HepG2 (cell line): Measurements from ENCODE around the gene CPT1B. TPM values are rescaled to one million over a fixed set of nuclear protein-coding genes. Genes with fewer than 3 reads are reported as not detected.

Experiments
- CBX5 ChIP-seq: sonication (generic); formaldehyde crosslinking; IDR thresholded peaks from 2 replicates; pipeline ENCODE4 v1.4.0; 2020; ENCODE audit warnings: missing genetic modification reagents, borderline replicate concordance
- GATA4 ChIP-seq: sonication (generic); IDR thresholded peaks from 2 replicates; pipeline ENCODE4 v1.6.1; 2016; ENCODE audit warnings: antibody characterized with exemption, low read depth, borderline replicate concordance
- HOXA7 ChIP-seq: sonication (generic); formaldehyde crosslinking; IDR thresholded peaks from 2 replicates; pipeline ENCODE4 v1.8.1; 2022; ENCODE audit warnings: mild to moderate bottlenecking, missing genetic modification reagents, moderate library complexity
- HOXD1 ChIP-seq: sonication (generic); formaldehyde crosslinking; IDR thresholded peaks from 2 replicates; pipeline ENCODE4 v1.5.0; 2020; ENCODE audit warnings: missing genetic modification reagents
- ISX ChIP-seq: sonication (generic); formaldehyde crosslinking; conservative IDR thresholded peaks from 2 replicates; pipeline ENCODE4 v1.5.0; 2020; ENCODE audit warnings: missing genetic modification reagents
- KLF12 ChIP-seq: sonication (generic); formaldehyde crosslinking; IDR thresholded peaks from 2 replicates; pipeline ENCODE4 v1.4.0; 2020; ENCODE audit warnings: missing genetic modification reagents, borderline replicate concordance
- PHF8 ChIP-seq: sonication (generic); formaldehyde crosslinking; IDR thresholded peaks from 2 replicates; pipeline ENCODE4 v1.5.0; 2020; ENCODE audit warnings: missing genetic modification reagents
- ZBTB21 ChIP-seq: sonication (generic); formaldehyde crosslinking; IDR thresholded peaks from 2 replicates; pipeline ENCODE4 v1.4.0; 2020; ENCODE audit warnings: missing genetic modification reagents
- ZFAT ChIP-seq: sonication (generic); formaldehyde crosslinking; conservative IDR thresholded peaks from 2 replicates; pipeline ENCODE4 v1.8.1; 2023; ENCODE audit warnings: missing genetic modification reagents, inconsistent platforms
- ZFP36 ChIP-seq: fragments of 150-350 bp; IDR thresholded peaks from 2 replicates; pipeline ENCODE4 v1.6.1; 2018; ENCODE audit warnings: borderline replicate concordance, low read length, low read depth; ENCODE audit not compliant: partially characterized antibody
- ZNF232 ChIP-seq: sonication (generic); formaldehyde crosslinking; IDR thresholded peaks from 2 replicates; pipeline ENCODE4 v1.4.0; 2020; ENCODE audit warnings: missing genetic modification reagents, borderline replicate concordance
- ZNF30 ChIP-seq: sonication (generic); formaldehyde crosslinking; IDR thresholded peaks from 2 replicates; pipeline ENCODE4 v1.5.0; 2020; ENCODE audit warnings: mild to moderate bottlenecking, missing genetic modification reagents
- ZNF329 ChIP-seq: sonication (generic); formaldehyde crosslinking; IDR thresholded peaks from 2 replicates; pipeline ENCODE4 v1.9.0; 2021; ENCODE audit warnings: low read depth, mild to moderate bottlenecking, missing genetic modification reagents
- ZNF891 ChIP-seq: sonication (generic); formaldehyde crosslinking; IDR thresholded peaks from 2 replicates; pipeline ENCODE4 v1.5.0; 2020; ENCODE audit warnings: mild to moderate bottlenecking, missing genetic modification reagents
- polyA plus RNA-seq, 8 experiments: library from polyadenylated mRNA; depleted of rRNA in 3 of 8; stranded (reverse) in 7 of 8; unstranded in 1 of 8; fragments of >200 nt; fragmentation: Illumina TruSeq in 4 of 8; extraction: Trizol in 4 of 8; gene quantifications; 2 replicates each; pipeline versions ENCODE4 v1.2.1 to v1.2.3, GENCODE V29; 2011 to 2016; ENCODE audit warnings: low read depth in 4 of 8, missing spikeins in 1 of 8, mixed read lengths in 1 of 8; ENCODE audit not compliant: insufficient read depth in 1 of 8
- total RNA-seq, 5 experiments: library from RNA; depleted of rRNA; stranded (reverse); fragments of >200 nt; fragmentation: Illumina TruSeq; extraction: Trizol; gene quantifications; 2 replicates each; pipeline ENCODE4 v1.2.3, GENCODE V29; 2016; ENCODE audit warnings: low read depth in 1 of 5
- TF ChIP-seq, protein P1 (sequence below), 2 experiments: fragments of 450-650 bp in 1 of 2; sonication (generic) in 1 of 2; formaldehyde crosslinking; IDR thresholded peaks; 2 replicates each; pipeline versions ENCODE4 v1.5.0 to v1.8.0; 2020 to 2022; ENCODE audit warnings: mild to moderate bottlenecking in 1 of 2, missing genetic modification reagents in 1 of 2
- TF ChIP-seq, protein P2 (sequence below): sonication (generic); formaldehyde crosslinking; IDR thresholded peaks from 2 replicates; pipeline ENCODE4 v1.8.1; 2023; ENCODE audit warnings: missing genetic modification reagents, mild to moderate bottlenecking, borderline replicate concordance
- TF ChIP-seq, protein P3 (sequence below): sonication (generic); formaldehyde crosslinking; IDR thresholded peaks from 2 replicates; pipeline ENCODE4 v1.4.0; 2020; ENCODE audit warnings: low read depth, mild to moderate bottlenecking, missing genetic modification reagents
- TF ChIP-seq, protein P4 (sequence below): sonication (generic); formaldehyde crosslinking; IDR thresholded peaks from 2 replicates; pipeline ENCODE4; 2020; ENCODE audit warnings: missing genetic modification reagents, mild to moderate bottlenecking, borderline replicate concordance
- TF ChIP-seq, protein P5 (sequence below): sonication (generic); formaldehyde crosslinking; IDR thresholded peaks from 2 replicates; pipeline ENCODE4 v1.5.1; 2020; ENCODE audit warnings: missing genetic modification reagents, mild to moderate bottlenecking, borderline replicate concordance
- TF ChIP-seq, protein P6 (sequence below): sonication (generic); formaldehyde crosslinking; IDR thresholded peaks from 2 replicates; pipeline ENCODE4 v1.8.0; 2023; ENCODE audit warnings: mild to moderate bottlenecking, missing genetic modification reagents

CPT1B gene
- total and polyA plus RNA-seq, 2 of the 13 experiments (the other 11 are each of a cell fraction or from before 2014, with no cell fraction given) = 9.2 to 19.5 TPM

DNA sequence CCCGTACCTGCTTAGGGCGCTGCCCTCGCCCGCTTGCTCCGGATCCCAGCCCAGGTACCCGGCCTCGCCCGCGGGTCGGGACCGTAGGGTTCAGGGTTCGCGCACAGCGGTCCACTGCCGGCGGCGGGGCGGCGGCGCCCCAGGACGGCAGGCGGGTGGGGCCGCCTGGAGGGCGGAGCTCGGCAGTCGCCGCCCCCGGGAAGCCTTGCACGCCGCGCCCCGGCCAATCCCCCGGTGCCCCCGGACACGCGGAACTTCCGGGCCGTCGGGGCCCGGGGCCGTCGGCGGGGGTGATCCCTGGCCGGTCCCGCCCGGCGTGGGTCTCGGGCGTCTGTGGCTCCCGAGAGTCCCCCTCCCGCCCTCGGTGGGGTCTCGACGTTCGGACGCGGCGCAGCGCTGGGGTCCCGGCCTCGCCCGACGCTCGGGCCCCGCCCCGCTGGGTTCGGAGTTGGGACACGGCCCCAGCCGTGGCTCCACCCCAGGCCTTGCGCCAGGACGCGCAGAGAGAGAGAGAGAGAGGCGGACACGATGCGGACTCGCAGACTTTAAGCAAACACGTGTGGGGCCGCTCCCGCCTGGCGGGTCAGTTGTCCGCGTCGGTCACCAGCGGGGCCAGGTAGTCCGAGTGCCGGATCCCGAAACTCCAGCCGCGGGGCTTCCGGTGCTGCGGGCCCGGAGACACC, 48.2 kb downstream of the CPT1B start, which contains the start of gene TYMP (continued):
- TF ChIP-seq, protein P1, sequence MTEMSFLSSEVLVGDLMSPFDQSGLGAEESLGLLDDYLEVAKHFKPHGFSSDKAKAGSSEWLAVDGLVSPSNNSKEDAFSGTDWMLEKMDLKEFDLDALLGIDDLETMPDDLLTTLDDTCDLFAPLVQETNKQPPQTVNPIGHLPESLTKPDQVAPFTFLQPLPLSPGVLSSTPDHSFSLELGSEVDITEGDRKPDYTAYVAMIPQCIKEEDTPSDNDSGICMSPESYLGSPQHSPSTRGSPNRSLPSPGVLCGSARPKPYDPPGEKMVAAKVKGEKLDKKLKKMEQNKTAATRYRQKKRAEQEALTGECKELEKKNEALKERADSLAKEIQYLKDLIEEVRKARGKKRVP (CRISPR knock-in tag; IDR thresholded peaks at IDR 0.05) = no peak; a peak in 1 of 4 replicates
- TF ChIP-seq HOXD1 (CRISPR knock-in tag) (0 out of 2 replicates have a peak, but pooled peaks have one; percentile 36), ZNF232 (CRISPR knock-in tag) (no peak), KLF12 (peak; percentile 78), GATA4 (no peak), PHF8 (CRISPR knock-in tag) (peak; percentile 64; the same call in 1 of the 2 replicates), ZFP36 (no peak), CBX5 (CRISPR knock-in tag) (no peak), ISX (CRISPR knock-in tag) (no peak), ZFAT (CRISPR knock-in tag) (0 out of 2 replicates have a peak, but pooled peaks have one; percentile 35), ZNF30 (CRISPR knock-in tag) (no peak), HOXA7 (CRISPR knock-in tag) (no peak), ZBTB21 (no peak), ZNF329 (CRISPR knock-in tag) (peak; percentile 15; the same call in 1 of the 2 replicates), ZNF891 (CRISPR knock-in tag) (no peak)
- TF ChIP-seq, protein P2, sequence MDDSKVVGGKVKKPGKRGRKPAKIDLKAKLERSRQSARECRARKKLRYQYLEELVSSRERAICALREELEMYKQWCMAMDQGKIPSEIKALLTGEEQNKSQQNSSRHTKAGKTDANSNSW = 0 out of 2 replicates have a peak, but pooled peaks have one; percentile 19
- TF ChIP-seq, protein P3, sequence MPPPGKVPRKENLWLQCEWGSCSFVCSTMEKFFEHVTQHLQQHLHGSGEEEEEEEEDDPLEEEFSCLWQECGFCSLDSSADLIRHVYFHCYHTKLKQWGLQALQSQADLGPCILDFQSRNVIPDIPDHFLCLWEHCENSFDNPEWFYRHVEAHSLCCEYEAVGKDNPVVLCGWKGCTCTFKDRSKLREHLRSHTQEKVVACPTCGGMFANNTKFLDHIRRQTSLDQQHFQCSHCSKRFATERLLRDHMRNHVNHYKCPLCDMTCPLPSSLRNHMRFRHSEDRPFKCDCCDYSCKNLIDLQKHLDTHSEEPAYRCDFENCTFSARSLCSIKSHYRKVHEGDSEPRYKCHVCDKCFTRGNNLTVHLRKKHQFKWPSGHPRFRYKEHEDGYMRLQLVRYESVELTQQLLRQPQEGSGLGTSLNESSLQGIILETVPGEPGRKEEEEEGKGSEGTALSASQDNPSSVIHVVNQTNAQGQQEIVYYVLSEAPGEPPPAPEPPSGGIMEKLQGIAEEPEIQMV (CRISPR knock-in tag) = peak; percentile 97
- TF ChIP-seq, protein P4, sequence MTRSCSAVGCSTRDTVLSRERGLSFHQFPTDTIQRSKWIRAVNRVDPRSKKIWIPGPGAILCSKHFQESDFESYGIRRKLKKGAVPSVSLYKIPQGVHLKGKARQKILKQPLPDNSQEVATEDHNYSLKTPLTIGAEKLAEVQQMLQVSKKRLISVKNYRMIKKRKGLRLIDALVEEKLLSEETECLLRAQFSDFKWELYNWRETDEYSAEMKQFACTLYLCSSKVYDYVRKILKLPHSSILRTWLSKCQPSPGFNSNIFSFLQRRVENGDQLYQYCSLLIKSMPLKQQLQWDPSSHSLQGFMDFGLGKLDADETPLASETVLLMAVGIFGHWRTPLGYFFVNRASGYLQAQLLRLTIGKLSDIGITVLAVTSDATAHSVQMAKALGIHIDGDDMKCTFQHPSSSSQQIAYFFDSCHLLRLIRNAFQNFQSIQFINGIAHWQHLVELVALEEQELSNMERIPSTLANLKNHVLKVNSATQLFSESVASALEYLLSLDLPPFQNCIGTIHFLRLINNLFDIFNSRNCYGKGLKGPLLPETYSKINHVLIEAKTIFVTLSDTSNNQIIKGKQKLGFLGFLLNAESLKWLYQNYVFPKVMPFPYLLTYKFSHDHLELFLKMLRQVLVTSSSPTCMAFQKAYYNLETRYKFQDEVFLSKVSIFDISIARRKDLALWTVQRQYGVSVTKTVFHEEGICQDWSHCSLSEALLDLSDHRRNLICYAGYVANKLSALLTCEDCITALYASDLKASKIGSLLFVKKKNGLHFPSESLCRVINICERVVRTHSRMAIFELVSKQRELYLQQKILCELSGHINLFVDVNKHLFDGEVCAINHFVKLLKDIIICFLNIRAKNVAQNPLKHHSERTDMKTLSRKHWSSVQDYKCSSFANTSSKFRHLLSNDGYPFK (CRISPR knock-in tag) = peak; percentile 56; the same call in 1 of the 2 replicates
- TF ChIP-seq, protein P5, sequence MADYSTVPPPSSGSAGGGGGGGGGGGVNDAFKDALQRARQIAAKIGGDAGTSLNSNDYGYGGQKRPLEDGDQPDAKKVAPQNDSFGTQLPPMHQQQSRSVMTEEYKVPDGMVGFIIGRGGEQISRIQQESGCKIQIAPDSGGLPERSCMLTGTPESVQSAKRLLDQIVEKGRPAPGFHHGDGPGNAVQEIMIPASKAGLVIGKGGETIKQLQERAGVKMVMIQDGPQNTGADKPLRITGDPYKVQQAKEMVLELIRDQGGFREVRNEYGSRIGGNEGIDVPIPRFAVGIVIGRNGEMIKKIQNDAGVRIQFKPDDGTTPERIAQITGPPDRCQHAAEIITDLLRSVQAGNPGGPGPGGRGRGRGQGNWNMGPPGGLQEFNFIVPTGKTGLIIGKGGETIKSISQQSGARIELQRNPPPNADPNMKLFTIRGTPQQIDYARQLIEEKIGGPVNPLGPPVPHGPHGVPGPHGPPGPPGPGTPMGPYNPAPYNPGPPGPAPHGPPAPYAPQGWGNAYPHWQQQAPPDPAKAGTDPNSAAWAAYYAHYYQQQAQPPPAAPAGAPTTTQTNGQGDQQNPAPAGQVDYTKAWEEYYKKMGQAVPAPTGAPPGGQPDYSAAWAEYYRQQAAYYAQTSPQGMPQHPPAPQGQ (CRISPR knock-in tag) = no peak
- TF ChIP-seq, protein P6, sequence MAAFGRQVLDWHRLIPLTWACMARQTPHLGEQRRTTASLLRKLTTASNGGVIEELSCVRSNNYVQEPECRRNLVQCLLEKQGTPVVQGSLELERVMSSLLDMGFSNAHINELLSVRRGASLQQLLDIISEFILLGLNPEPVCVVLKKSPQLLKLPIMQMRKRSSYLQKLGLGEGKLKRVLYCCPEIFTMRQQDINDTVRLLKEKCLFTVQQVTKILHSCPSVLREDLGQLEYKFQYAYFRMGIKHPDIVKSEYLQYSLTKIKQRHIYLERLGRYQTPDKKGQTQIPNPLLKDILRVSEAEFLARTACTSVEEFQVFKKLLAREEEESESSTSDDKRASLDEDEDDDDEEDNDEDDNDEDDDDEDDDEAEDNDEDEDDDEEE (CRISPR knock-in tag) = no peak; the same call in 1 of the 2 replicates
